EH (cell line): ENCODE results near the gene SKP1.

Experiments
- DNase-seq: peaks from one replicate; pipeline ENCODE4 v3.0.0-alpha.2; 2015; ENCODE audit warnings: low read depth

Gene SKP1

GRCh38 chr5:134113902-134114875, 62.6 kb downstream of the SKP1 start, which contains the start of gene TCF7:
TCF7 (plus strand) TSS chr5:134114681; CDS start chr5:134114907, 226 bp downstream.
- DNase-seq, result peak; percentile 82

GRCh38 chr5:134113363-134113889, 63.3 kb downstream of the SKP1 start:
- no peak for DNase-seq

GRCh38 chr5:134112726-134113362, 63.9 kb downstream of the SKP1 start:
- no peak for DNase-seq

- peak; percentile 49 for DNase-seq
These were observed 64.8 kb downstream of the SKP1 start for GRCh38 chr5:134111741-134112647.

GRCh38 chr5:134110382-134110781, 66.4 kb downstream of the SKP1 start:
- no peak for DNase-seq

GRCh38 chr5:134107779-134108178, 69.0 kb downstream of the SKP1 start:
- DNase-seq, result no peak

- DNase-seq, result peak; percentile 39
These were observed 69.6 kb downstream of the SKP1 start for GRCh38 chr5:134106991-134107701.

- no peak for DNase-seq
These were observed 72.6 kb downstream of the SKP1 start for GRCh38 chr5:134103998-134104654.

GRCh38 chr5:134103397-134103796, 73.4 kb downstream of the SKP1 start:
- no peak for DNase-seq

GRCh38 chr5:134101686-134102439, 74.9 kb downstream of the SKP1 start:
- DNase-seq, result peak; percentile 48

GRCh38 chr5:134100283-134101091, 76.3 kb downstream of the SKP1 start:
- peak; percentile 26 for DNase-seq

GRCh38 chr5:134099939-134100282, 76.8 kb downstream of the SKP1 start:
- no peak for DNase-seq

GRCh38 chr5:134099288-134099872, 77.4 kb downstream of the SKP1 start:
- DNase-seq, result no peak
